K562 (cell line): Measurements from ENCODE around the gene DNAH17. TPM values are rescaled to one million over a fixed set of nuclear protein-coding genes. Genes with fewer than 3 reads are reported as not detected.
A peak's percentile ranks its signal among the peaks of the same experiment; 100 is the strongest.

ENCODE experiments used
- ATAC-seq: fragments of 200-7000 bp; cut with Tn5 transposase; 3 replicates; pipeline ENCODE4 v1.9.1; 2020; ENCODE audit warnings: moderate library complexity
- BruUV-seq: library from RNA; stranded (reverse); fragments of 400-500 nt; replicated peaks from 2 replicates; lab custom pipeline; 2021; lab: Mats Ljungman, UMichigan
- CTCF ChIA-PET: fragments of 300-600 bp; formaldehyde crosslinking; extraction: SDS; loops from one replicate; lab custom pipeline; 2021; ENCODE audit warnings: low intra/inter-chr PET ratio; lab: Yijun Ruan, JAX
- POLR2A ChIA-PET: fragments of 300-600, 350-650 bp; sonication (Branson Sonifier 250); formaldehyde crosslinking; extraction: SDS; loops from one replicate; lab custom pipeline; 2021; ENCODE audit warnings: antibody characterized with exemption, inconsistent platforms; lab: Yijun Ruan, JAX
- DNase-seq, 4 experiments: peaks; one replicate each; pipeline versions ENCODE4 v3.0.0 to v3.0.0-alpha.2; 2011 to 2018; ENCODE audit warnings: low spot score in 3 of 4, mixed read lengths in 3 of 4; ENCODE audit errors: extremely low read depth in 1 of 4
- FAIRE-seq: peaks from 2 replicates; lab custom pipeline; 2011; peaks lifted over from hg19 to GRCh38; lab: Jason Lieb, UNC
- H2AFZ ChIP-seq: 2 replicates; pipeline ENCODE4 v1.6.0; 2011; ENCODE audit warnings: low read depth, low read length, control low read depth, inconsistent platforms
- H3K27ac ChIP-seq: fragments of 200-600 bp; 3 replicates; pipeline ENCODE4 v1.8.0; 2011; ENCODE audit warnings: low read depth, mild to moderate bottlenecking, control low read depth, inconsistent platforms, low read length, moderate library complexity, mixed read lengths; ENCODE audit errors: extremely low read depth
- H3K27me3 ChIP-seq, 2 experiments: fragments of 300-600 bp in 1 of 2; 2 replicates in 1 of 2; 3 replicates in 1 of 2; pipeline versions ENCODE4 v1.6.0 to v1.8.0; 2011; ENCODE audit warnings: inconsistent platforms in 2 of 2, low read length in 2 of 2, mild to moderate bottlenecking in 1 of 2, mixed read lengths in 1 of 2, moderate library complexity in 1 of 2; ENCODE audit not compliant: control insufficient read depth in 2 of 2, insufficient read depth in 2 of 2
- H3K36me3 ChIP-seq: fragments of 300-600 bp; 3 replicates; pipeline ENCODE4 v1.8.0; 2011; ENCODE audit warnings: mild to moderate bottlenecking, low read length, inconsistent platforms; ENCODE audit not compliant: control insufficient read depth, insufficient read depth
- H3K4me1 ChIP-seq, 2 experiments: fragments of 200-600 bp in 1 of 2; replicated peaks in 1 of 2; 2 replicates in 1 of 2; 3 replicates in 1 of 2; pipeline versions ENCODE4 v1.5.1 to v1.8.0; 2011; ENCODE audit warnings: inconsistent platforms in 2 of 2, low read length in 2 of 2, mild to moderate bottlenecking in 1 of 2, mixed read lengths in 1 of 2, moderate library complexity in 1 of 2; ENCODE audit not compliant: control insufficient read depth in 2 of 2, insufficient read depth in 2 of 2
- H3K4me2 ChIP-seq: 2 replicates; pipeline ENCODE4 v1.6.1; 2011; ENCODE audit warnings: low read length, control low read depth, inconsistent platforms, mixed read lengths; ENCODE audit not compliant: insufficient read depth
- H3K4me3 ChIP-seq: fragments of 200-600 bp; sonication (generic), shearing (Covaris generic); 2 replicates; pipeline ENCODE4 v1.5.1; 2016; ENCODE audit warnings: control low read depth, inconsistent platforms
- H3K79me2 ChIP-seq: fragments of 200-600 bp; 3 replicates; pipeline ENCODE4 v1.8.0; 2011; ENCODE audit warnings: low read length, inconsistent platforms; ENCODE audit not compliant: control insufficient read depth, insufficient read depth
- H3K9ac ChIP-seq, 2 experiments: 2 replicates each; pipeline versions ENCODE4 v1.6.0 to v1.6.1; 2011; ENCODE audit warnings: low read depth in 2 of 2, low read length in 2 of 2, control low read depth in 1 of 2, inconsistent platforms in 1 of 2, mild to moderate bottlenecking in 1 of 2, mixed read lengths in 1 of 2; ENCODE audit not compliant: insufficient read depth in 1 of 2
- H3K9me1 ChIP-seq: one replicate; pipeline ENCODE4 v1.6.0; 2011; ENCODE audit warnings: inconsistent platforms, mild to moderate bottlenecking, low read length, moderate library complexity; ENCODE audit not compliant: control insufficient read depth, insufficient read depth
- H3K9me3 ChIP-seq: replicated peaks from 2 replicates; pipeline ENCODE4 v1.5.1; 2011; ENCODE audit warnings: low read depth, low read length, inconsistent platforms; ENCODE audit not compliant: control insufficient read depth, insufficient read depth
- H4K20me1 ChIP-seq: replicated peaks from 2 replicates; pipeline ENCODE4 v1.6.1; 2011; ENCODE audit warnings: low read length, inconsistent platforms, mixed read lengths; ENCODE audit not compliant: control insufficient read depth, insufficient read depth
- CBX3 ChIP-seq, 2 experiments: IDR thresholded peaks; 1 replicate in 1 of 2; 2 replicates in 1 of 2; pipeline ENCODE4 v1.6.1; 2012; ENCODE audit warnings: inconsistent platforms in 2 of 2, low read length in 2 of 2, borderline replicate concordance in 1 of 2, control low read depth in 1 of 2
- CEBPG ChIP-seq, 3 experiments: fragments of 200-800 bp in 1 of 3; sonication (Bioruptor generic) in 1 of 3; sonication (generic) in 1 of 3; formaldehyde crosslinking in 1 of 3; IDR thresholded peaks in 2 of 3; conservative IDR thresholded peaks in 1 of 3; 2 replicates each; pipeline versions ENCODE4 v1.6.1 to v1.8.0; 2016 to 2022; ENCODE audit warnings: missing compliant biosample characterization in 2 of 3, missing genetic modification characterization in 2 of 3, mild to moderate bottlenecking in 1 of 3, missing genetic modification reagents in 1 of 3
- CTBP1 ChIP-seq: fragments of 450-650 bp; IDR thresholded peaks from 2 replicates; pipeline ENCODE4 v1.6.1; 2016; ENCODE audit warnings: borderline replicate concordance
- FOXM1 ChIP-seq, 2 experiments: fragments of 450-650 bp in 1 of 2; sonication (generic) in 1 of 2; formaldehyde crosslinking in 1 of 2; IDR thresholded peaks; 2 replicates each; pipeline versions ENCODE4 v1.6.1 to v1.9.0; 2017 to 2022; ENCODE audit warnings: low read depth in 2 of 2, mild to moderate bottlenecking in 2 of 2, missing genetic modification reagents in 1 of 2, moderate library complexity in 1 of 2
- MEIS2 ChIP-seq: fragments of 450-650 bp; IDR thresholded peaks from 2 replicates; pipeline ENCODE4 v1.6.1; 2014; ENCODE audit warnings: mild to moderate bottlenecking; ENCODE audit not compliant: partially characterized antibody
- MTA1 ChIP-seq: fragments of 450-650 bp; IDR thresholded peaks from 2 replicates; pipeline ENCODE4 v1.6.1; 2017; ENCODE audit warnings: borderline replicate concordance
- MYC ChIP-seq, 2 experiments: fragments of 250-450 bp in 1 of 2; sonication (Bioruptor Pico) in 1 of 2; IDR thresholded peaks; 2 replicates each; pipeline versions ENCODE4 v1.5.1 to v1.6.1; 2012 to 2021; ENCODE audit warnings: low read depth in 2 of 2, borderline replicate concordance in 1 of 2, improper control_type of control experiment in 1 of 2, low read length in 1 of 2, mild to moderate bottlenecking in 1 of 2, moderate library complexity in 1 of 2
- NFYB ChIP-seq: IDR thresholded peaks from 2 replicates; pipeline ENCODE4 v1.6.1; 2011; ENCODE audit warnings: mild to moderate bottlenecking, moderate library complexity; ENCODE audit not compliant: insufficient read length; ENCODE audit errors: extremely low read depth
- RAD21 ChIP-seq, 2 experiments: fragments of 250-450 bp in 1 of 2; fragments of 450-650 bp in 1 of 2; sonication (Bioruptor Pico) in 1 of 2; formaldehyde crosslinking in 1 of 2; IDR thresholded peaks in 1 of 2; conservative IDR thresholded peaks in 1 of 2; 2 replicates each; pipeline versions ENCODE4 v1.4.0 to v1.8.0; 2020 to 2022; ENCODE audit warnings: mild to moderate bottlenecking in 2 of 2, moderate library complexity in 1 of 2
- RCOR1 ChIP-seq, 2 experiments: IDR thresholded peaks; 2 replicates each; pipeline ENCODE4 v1.6.1; 2012; ENCODE audit warnings: low read depth in 2 of 2, low read length in 2 of 2, borderline replicate concordance in 1 of 2, improper control_type of control experiment in 1 of 2
- ZNF717 ChIP-seq: fragments of 250-450 bp; sonication (Bioruptor Pico); IDR thresholded peaks from 2 replicates; pipeline ENCODE4 v1.5.0; 2021
- WGBS: fragments of 100-300 bp; shearing (Covaris generic); methylation state at CpG from one replicate; pipeline ENCODE4 v1.1.6; 2016; ENCODE audit warnings: low coverage, mixed read lengths; ENCODE audit not compliant: insufficient coverage; ENCODE audit errors: missing lambda C conversion rate; 5-methylcytosine and 5-hydroxymethylcytosine counted together
- in situ Hi-C: fragments of 300-500 bp; cut with MboI; formaldehyde crosslinking; loops from 4 replicates; pipeline ENCODE4 v1.15.0; 2018; ENCODE audit warnings: inconsistent platforms, mixed read lengths
- intact Hi-C: fragments of 100-400 bp; cut with micrococcal nuclease; formaldehyde crosslinking; loops from 2 replicates; pipeline ENCODE4 v1.14.2; 2022
- polyA plus RNA-seq, 8 experiments: library from polyadenylated mRNA; depleted of rRNA in 4 of 8; stranded (reverse) in 5 of 8; unstranded in 3 of 8; fragments of >200 nt; fragmentation: Nextera tagmentation in 2 of 8; fragmentation: Illumina TruSeq in 1 of 8; extraction: Ambion mirVana in 2 of 8; extraction: Trizol in 1 of 8; gene quantifications; 2 replicates each; pipeline versions ENCODE4 v1.2.1 to v1.2.3, GENCODE V29; 2011 to 2014; ENCODE audit warnings: inconsistent platforms in 1 of 8, missing spikeins in 1 of 8
- total RNA-seq, 7 experiments: library from RNA; depleted of rRNA in 6 of 7; stranded (reverse); fragments of >200 nt in 6 of 7; fragmentation: Illumina TruSeq in 2 of 7; extraction: Trizol in 2 of 7; gene quantifications; 2 replicates each; pipeline versions ENCODE4 v1.2.1 to v1.2.3, GENCODE V29; 2011 to 2021; ENCODE audit warnings: low replicate concordance in 1 of 7
- TF ChIP-seq, protein P1 (sequence below): sonication (generic); formaldehyde crosslinking; IDR thresholded peaks from 2 replicates; pipeline ENCODE4 v1.8.0; 2022; ENCODE audit warnings: missing genetic modification reagents, mild to moderate bottlenecking, moderate library complexity, borderline replicate concordance
- TF ChIP-seq, protein P2 (sequence below): fragments of 450-650 bp; conservative IDR thresholded peaks from 2 replicates; pipeline ENCODE4 v1.6.1; 2016; ENCODE audit warnings: missing genetic modification characterization, low read depth, mild to moderate bottlenecking, missing compliant biosample characterization, moderate library complexity
- TF ChIP-seq, protein P3 (sequence below), 3 experiments: IDR thresholded peaks in 2 of 3; conservative IDR thresholded peaks in 1 of 3; 2 replicates each; pipeline ENCODE4 v1.5.1; 2011 to 2012; ENCODE audit warnings: low read length in 3 of 3, mild to moderate bottlenecking in 3 of 3, control low read depth in 2 of 3, improper control_type of control experiment in 1 of 3, inconsistent platforms in 1 of 3, low read depth in 1 of 3, mixed read lengths in 1 of 3, moderate library complexity in 1 of 3; ENCODE audit not compliant: insufficient read depth in 2 of 3

Gene DNAH17
- total and polyA plus RNA-seq, 9 of the 15 experiments (the other 6 are each of a cell fraction or from before 2014, with no cell fraction given) = under 0.01 to 0.06 (median 0.03) TPM; not detected in 5

DNA sequence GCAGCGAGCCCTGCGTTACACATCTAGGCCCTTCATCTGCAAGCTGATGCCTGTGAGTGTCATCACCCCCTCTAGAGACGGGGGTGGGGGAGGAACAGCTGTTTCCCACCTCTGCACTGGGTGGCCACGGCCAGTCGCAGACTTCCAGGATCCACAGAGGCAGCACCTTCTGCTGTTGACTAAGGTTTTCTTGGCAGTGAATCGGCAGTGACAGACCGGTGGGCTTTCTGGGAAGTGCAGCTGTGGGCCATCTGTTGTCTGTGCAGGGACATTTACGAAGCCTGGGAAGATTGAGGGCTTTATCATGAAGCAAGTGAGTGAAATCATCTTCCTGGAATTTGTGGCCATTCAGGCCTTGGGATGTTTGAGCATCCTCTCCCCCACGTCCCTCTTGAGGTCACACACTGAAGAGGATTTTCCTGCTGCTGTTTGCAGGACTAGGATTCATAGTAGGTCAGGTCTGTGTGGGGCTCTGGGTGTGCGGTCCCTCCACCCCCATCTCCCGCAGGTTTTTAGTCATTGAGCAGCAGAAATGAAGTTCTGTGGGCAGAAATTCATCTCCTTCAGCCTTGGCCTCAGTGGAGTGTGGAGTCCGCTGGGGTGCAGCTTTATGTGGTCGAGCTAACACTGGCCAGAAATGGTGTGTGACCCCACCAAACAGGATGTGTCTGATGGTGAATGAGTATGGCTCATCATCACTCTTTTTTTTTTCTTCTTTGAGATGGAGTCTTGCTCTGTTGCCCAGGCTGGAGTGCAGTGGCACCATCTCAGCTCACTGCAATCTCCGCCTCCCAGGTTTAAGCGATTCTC, 186.8 kb downstream of the DNAH17 start:
- H3K9me3 ChIP-seq = no peaks in the 10 kb centered on the region
- H3K27ac ChIP-seq = no peak overlapping the region
- peaks cover 5% of the 10 kb centered on the region for H3K9me1 ChIP-seq
- H3K4me2 ChIP-seq = no peak overlapping the region
- H3K4me3 ChIP-seq = no peak overlapping the region
- peak in 2 of 4 experiments; percentile 35 to 42 for DNase-seq
- in situ Hi-C loops = no loop called here
- CTCF ChIA-PET = no interaction called here
- POLR2A ChIA-PET = interaction anchor here (0.6 to 0.9 kb wide), 3 partner anchors 8 to 130 kb away, joined by 3 read pairs; no protein-coding TSS in a partner anchor
- intact Hi-C loops = no loop called here
- FAIRE-seq = peak; percentile 11
- H3K27me3 ChIP-seq = no peaks in the 10 kb centered on the region
- no TSS peak for BruUV-seq
- peak overlapping the region in 1 of 2 experiments; percentile 80; a peak in 1 of 4 replicates for H3K9ac ChIP-seq
- WGBS = 67% methylated on average over 14 of the region's 15 CpGs
- H3K4me1 ChIP-seq = peaks cover 12% of the 10 kb centered on the region in 2 experiments
- H3K36me3 ChIP-seq = peaks cover 46% of the 10 kb centered on the region; the same call in 2 of the 3 replicates
- H4K20me1 ChIP-seq = peaks cover 17% of the 10 kb centered on the region
- no peak overlapping the region for H2AFZ ChIP-seq
- ATAC-seq = peak; percentile 54
- H3K79me2 ChIP-seq = peaks cover 70% of the 10 kb centered on the region
- no peak for TF ChIP-seq MTA1
- 0 out of 4 replicates have a peak, but pooled peaks of 1 of the 2 experiments have one; percentile 3 for TF ChIP-seq RAD21 (CRISPR knock-in tag; conservative IDR thresholded peaks at IDR 0.05 in 1 of 2, IDR thresholded peaks at IDR 0.05 in 1 of 2)
- TF ChIP-seq ZNF717 (CRISPR knock-in tag) = no peak
- TF ChIP-seq MYC (IDR thresholded peaks at IDR 0.05; ENCODE audit: low read depth, low read length) = no peak
- no peak for TF ChIP-seq MYC (CRISPR knock-in tag; IDR thresholded peaks at IDR 0.05; ENCODE audit: borderline replicate concordance, low read depth)
- no peak for TF ChIP-seq CBX3 (IDR thresholded peaks at IDR 0.05; ENCODE audit: borderline replicate concordance in 1 of 2, low read length in 2 of 2)
- no peak for TF ChIP-seq CEBPG (CRISPR knock-in tag; IDR thresholded peaks at IDR 0.05)
- peak in 1 of 2 experiments; percentile 48; a peak in 1 of 4 replicates for TF ChIP-seq CEBPG (tag; conservative IDR thresholded peaks at IDR 0.05 in 1 of 2, IDR thresholded peaks at IDR 0.05 in 1 of 2)
- TF ChIP-seq, protein P1, sequence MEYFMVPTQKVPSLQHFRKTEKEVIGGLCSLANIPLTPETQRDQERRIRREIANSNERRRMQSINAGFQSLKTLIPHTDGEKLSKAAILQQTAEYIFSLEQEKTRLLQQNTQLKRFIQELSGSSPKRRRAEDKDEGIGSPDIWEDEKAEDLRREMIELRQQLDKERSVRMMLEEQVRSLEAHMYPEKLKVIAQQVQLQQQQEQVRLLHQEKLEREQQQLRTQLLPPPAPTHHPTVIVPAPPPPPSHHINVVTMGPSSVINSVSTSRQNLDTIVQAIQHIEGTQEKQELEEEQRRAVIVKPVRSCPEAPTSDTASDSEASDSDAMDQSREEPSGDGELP (CRISPR knock-in tag) = peak; percentile 46; the same call in 1 of the 2 replicates
- TF ChIP-seq, protein P2, sequence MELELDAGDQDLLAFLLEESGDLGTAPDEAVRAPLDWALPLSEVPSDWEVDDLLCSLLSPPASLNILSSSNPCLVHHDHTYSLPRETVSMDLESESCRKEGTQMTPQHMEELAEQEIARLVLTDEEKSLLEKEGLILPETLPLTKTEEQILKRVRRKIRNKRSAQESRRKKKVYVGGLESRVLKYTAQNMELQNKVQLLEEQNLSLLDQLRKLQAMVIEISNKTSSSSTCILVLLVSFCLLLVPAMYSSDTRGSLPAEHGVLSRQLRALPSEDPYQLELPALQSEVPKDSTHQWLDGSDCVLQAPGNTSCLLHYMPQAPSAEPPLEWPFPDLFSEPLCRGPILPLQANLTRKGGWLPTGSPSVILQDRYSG = no peak
- TF ChIP-seq NFYB = no peak
- TF ChIP-seq, protein P3, sequence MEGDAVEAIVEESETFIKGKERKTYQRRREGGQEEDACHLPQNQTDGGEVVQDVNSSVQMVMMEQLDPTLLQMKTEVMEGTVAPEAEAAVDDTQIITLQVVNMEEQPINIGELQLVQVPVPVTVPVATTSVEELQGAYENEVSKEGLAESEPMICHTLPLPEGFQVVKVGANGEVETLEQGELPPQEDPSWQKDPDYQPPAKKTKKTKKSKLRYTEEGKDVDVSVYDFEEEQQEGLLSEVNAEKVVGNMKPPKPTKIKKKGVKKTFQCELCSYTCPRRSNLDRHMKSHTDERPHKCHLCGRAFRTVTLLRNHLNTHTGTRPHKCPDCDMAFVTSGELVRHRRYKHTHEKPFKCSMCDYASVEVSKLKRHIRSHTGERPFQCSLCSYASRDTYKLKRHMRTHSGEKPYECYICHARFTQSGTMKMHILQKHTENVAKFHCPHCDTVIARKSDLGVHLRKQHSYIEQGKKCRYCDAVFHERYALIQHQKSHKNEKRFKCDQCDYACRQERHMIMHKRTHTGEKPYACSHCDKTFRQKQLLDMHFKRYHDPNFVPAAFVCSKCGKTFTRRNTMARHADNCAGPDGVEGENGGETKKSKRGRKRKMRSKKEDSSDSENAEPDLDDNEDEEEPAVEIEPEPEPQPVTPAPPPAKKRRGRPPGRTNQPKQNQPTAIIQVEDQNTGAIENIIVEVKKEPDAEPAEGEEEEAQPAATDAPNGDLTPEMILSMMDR (IDR thresholded peaks at IDR 0.05 in 2 of 3, conservative IDR thresholded peaks at IDR 0.05 in 1 of 3; ENCODE audit: insufficient read depth in 2 of 3, low read depth in 1 of 3, low read length in 3 of 3) = 0 out of 6 replicates have a peak, but pooled peaks of 1 of the 3 experiments have one; percentile 7
- 0 out of 4 replicates have a peak, but pooled peaks of 1 of the 2 experiments have one; percentile 3 for TF ChIP-seq RCOR1 (IDR thresholded peaks at IDR 0.05; ENCODE audit: borderline replicate concordance in 1 of 2, low read depth in 2 of 2, low read length in 2 of 2)
- peak; percentile 71 for TF ChIP-seq CTBP1
- no peak for TF ChIP-seq FOXM1 (IDR thresholded peaks at IDR 0.05; ENCODE audit: low read depth)
- no peak for TF ChIP-seq FOXM1 (CRISPR knock-in tag; IDR thresholded peaks at IDR 0.05; ENCODE audit: low read depth)
- TF ChIP-seq MEIS2 = peak; percentile 9
